Measurements from ENCODE around the gene IGFALS. TPM values are rescaled to one million over a fixed set of nuclear protein-coding genes. Genes with fewer than 3 reads are reported as not detected.

IGFALS gene
- total and polyA plus RNA-seq, 2 experiments from 2014 or later: 0.16 TPM; not detected in 1

DNA sequence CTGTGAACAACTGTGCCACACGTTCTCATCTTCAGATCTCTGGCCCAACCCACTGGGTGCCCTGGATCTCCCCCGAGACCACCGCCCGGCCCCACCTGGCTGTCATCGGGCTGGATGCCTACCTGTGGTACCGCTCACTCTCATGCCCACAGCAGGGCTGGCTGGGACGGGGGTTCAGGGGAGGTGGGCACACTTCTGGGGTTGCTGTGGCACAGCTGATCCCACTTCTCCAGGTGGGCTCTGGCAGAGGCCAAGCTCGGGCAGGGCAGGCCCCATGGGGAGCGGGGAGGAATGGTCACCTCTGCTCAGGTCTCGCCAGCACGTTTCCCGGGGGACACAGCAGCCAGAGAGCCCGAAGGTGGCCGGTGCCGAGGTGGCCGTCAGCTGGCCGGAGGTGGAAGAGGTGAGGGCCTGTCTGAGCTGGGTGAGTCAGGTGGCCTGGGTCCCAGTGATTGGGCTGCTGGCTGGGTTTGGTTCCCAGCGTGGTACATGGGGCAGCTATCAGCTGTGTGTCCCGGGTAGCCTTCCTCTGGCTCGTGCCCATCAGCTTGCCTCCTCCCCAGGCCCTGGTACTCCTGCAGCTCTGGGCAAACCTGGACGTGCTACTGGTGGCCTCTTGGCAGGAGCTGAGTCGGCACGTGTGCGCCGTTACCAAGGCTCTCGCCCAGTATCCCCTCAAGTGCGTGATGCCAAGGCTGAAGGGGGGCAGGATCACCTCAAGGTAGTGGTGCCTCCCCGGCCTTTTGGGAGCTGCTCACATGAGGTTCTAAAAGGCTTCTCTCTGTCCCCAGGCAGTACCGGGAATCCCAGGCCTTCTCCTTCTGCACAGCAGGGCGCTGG is 18.3 kb downstream of the IGFALS start:
- H3K79me2 ChIP-seq (replicated peaks; ENCODE audit: insufficient read depth): peaks cover 15% of the 10 kb centered on the region
- peaks cover 5% of the 10 kb centered on the region; the same call in 1 of the 2 replicates for H4K20me1 ChIP-seq (replicated peaks; ENCODE audit: insufficient read depth)
- peaks cover 5% of the 10 kb centered on the region for H3K4me1 Mint-ChIP-seq
- H3K27ac ChIP-seq (ENCODE audit: low read depth): no peak overlapping the region
- DNase-seq (ENCODE audit: low spot score) (no peak), ATAC-seq (no peak)
- H3K36me3 Mint-ChIP-seq (ENCODE audit: low read depth): peaks cover 17% of the 10 kb centered on the region
- H3K9me2 ChIP-seq (ENCODE audit: insufficient read depth): no peaks in the 10 kb centered on the region
- peaks cover 4% of the 10 kb centered on the region; the same call in 2 of the 3 replicates for H3K9me3 Mint-ChIP-seq
- peaks cover 11% of the 10 kb centered on the region; the same call in 1 of the 2 replicates for H3F3A ChIP-seq (replicated peaks; ENCODE audit: low read depth)
- no peak overlapping the region for H3K4me3 ChIP-seq
- no peaks in the 10 kb centered on the region for H3K36me3 ChIP-seq (ENCODE audit: insufficient read depth)
- no peak overlapping the region for H3K27ac Mint-ChIP-seq
- H3K27me3 Mint-ChIP-seq (ENCODE audit: insufficient read depth, low read depth, poor library complexity): peaks cover 22% of the 10 kb centered on the region
- H3K4me2 ChIP-seq: no peak overlapping the region
- peaks cover under 1% of the 10 kb centered on the region for H3K4me1 ChIP-seq (ENCODE audit: insufficient read depth)
- H3K4me3 Mint-ChIP-seq: peak overlapping the region; percentile 30; the same call in 1 of the 3 replicates
- TF ChIP-seq NANOG (IDR thresholded peaks at IDR 0.05; ENCODE audit: borderline replicate concordance) (no peak), STAT1 (IDR thresholded peaks at IDR 0.05; ENCODE audit: unreplicated experiment) (no peak), ZNF114 (CRISPR knock-in tag; IDR thresholded peaks at IDR 0.05) (no peak), POLR2AphosphoS5 (IDR thresholded peaks at IDR 0.05; ENCODE audit: low read depth) (no peak), JUNB (IDR thresholded peaks at IDR 0.05; ENCODE audit: unreplicated experiment) (no peak)
- TF ChIP-seq, protein P1, sequence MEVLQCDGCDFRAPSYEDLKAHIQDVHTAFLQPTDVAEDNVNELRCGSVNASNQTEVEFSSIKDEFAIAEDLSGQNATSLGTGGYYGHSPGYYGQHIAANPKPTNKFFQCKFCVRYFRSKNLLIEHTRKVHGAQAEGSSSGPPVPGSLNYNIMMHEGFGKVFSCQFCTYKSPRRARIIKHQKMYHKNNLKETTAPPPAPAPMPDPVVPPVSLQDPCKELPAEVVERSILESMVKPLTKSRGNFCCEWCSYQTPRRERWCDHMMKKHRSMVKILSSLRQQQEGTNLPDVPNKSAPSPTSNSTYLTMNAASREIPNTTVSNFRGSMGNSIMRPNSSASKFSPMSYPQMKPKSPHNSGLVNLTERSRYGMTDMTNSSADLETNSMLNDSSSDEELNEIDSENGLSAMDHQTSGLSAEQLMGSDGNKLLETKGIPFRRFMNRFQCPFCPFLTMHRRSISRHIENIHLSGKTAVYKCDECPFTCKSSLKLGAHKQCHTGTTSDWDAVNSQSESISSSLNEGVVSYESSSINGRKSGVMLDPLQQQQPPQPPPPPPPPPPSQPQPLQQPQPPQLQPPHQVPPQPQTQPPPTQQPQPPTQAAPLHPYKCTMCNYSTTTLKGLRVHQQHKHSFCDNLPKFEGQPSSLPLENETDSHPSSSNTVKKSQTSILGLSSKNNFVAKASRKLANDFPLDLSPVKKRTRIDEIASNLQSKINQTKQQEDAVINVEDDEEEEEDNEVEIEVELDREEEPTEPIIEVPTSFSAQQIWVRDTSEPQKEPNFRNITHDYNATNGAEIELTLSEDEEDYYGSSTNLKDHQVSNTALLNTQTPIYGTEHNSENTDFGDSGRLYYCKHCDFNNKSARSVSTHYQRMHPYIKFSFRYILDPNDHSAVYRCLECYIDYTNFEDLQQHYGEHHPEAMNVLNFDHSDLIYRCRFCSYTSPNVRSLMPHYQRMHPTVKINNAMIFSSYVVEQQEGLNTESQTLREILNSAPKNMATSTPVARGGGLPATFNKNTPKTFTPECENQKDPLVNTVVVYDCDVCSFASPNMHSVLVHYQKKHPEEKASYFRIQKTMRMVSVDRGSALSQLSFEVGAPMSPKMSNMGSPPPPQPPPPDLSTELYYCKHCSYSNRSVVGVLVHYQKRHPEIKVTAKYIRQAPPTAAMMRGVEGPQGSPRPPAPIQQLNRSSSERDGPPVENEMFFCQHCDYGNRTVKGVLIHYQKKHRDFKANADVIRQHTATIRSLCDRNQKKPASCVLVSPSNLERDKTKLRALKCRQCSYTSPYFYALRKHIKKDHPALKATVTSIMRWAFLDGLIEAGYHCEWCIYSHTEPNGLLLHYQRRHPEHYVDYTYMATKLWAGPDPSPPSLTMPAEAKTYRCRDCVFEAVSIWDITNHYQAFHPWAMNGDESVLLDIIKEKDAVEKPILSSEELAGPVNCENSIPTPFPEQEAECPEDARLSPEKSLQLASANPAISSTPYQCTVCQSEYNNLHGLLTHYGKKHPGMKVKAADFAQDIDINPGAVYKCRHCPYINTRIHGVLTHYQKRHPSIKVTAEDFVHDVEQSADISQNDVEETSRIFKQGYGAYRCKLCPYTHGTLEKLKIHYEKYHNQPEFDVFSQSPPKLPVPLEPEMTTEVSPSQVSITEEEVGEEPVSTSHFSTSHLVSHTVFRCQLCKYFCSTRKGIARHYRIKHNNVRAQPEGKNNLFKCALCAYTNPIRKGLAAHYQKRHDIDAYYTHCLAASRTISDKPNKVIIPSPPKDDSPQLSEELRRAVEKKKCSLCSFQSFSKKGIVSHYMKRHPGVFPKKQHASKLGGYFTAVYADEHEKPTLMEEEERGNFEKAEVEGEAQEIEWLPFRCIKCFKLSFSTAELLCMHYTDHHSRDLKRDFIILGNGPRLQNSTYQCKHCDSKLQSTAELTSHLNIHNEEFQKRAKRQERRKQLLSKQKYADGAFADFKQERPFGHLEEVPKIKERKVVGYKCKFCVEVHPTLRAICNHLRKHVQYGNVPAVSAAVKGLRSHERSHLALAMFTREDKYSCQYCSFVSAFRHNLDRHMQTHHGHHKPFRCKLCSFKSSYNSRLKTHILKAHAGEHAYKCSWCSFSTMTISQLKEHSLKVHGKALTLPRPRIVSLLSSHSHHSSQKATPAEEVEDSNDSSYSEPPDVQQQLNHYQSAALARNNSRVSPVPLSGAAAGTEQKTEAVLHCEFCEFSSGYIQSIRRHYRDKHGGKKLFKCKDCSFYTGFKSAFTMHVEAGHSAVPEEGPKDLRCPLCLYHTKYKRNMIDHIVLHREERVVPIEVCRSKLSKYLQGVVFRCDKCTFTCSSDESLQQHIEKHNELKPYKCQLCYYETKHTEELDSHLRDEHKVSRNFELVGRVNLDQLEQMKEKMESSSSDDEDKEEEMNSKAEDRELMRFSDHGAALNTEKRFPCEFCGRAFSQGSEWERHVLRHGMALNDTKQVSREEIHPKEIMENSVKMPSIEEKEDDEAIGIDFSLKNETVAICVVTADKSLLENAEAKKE (CRISPR knock-in tag; IDR thresholded peaks at IDR 0.05): no peak
- TF ChIP-seq, protein P2, sequence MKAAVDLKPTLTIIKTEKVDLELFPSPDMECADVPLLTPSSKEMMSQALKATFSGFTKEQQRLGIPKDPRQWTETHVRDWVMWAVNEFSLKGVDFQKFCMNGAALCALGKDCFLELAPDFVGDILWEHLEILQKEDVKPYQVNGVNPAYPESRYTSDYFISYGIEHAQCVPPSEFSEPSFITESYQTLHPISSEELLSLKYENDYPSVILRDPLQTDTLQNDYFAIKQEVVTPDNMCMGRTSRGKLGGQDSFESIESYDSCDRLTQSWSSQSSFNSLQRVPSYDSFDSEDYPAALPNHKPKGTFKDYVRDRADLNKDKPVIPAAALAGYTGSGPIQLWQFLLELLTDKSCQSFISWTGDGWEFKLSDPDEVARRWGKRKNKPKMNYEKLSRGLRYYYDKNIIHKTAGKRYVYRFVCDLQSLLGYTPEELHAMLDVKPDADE (IDR thresholded peaks at IDR 0.05): no peak
- no peaks in the 10 kb centered on the region for H3K27me3 ChIP-seq (ENCODE audit: insufficient read depth)
- no peak overlapping the region for H2AFZ ChIP-seq

Data from GM23338 (cell line).